GM12878 (cell line): Measurements from ENCODE around the gene RER1. TPM values are rescaled to one million over a fixed set of nuclear protein-coding genes. Genes with fewer than 3 reads are reported as not detected.

ENCODE experiments used
- ATAC-seq: fragments of 200-7000 bp; cut with Tn5 transposase; 3 replicates; pipeline ENCODE4 v1.9.1; 2020; ENCODE audit warnings: mild to moderate bottlenecking, moderate library complexity
- BruUV-seq: library from RNA; stranded (reverse); fragments of 400-500 nt; replicated peaks from 2 replicates; lab custom pipeline; 2021; lab: Mats Ljungman, UMichigan
- CTCF ChIA-PET: fragments of 300-600 bp; sonication (Branson Sonifier 250); formaldehyde crosslinking; extraction: SDS; loops from one replicate; lab custom pipeline; 2021; ENCODE audit warnings: inconsistent platforms; lab: Yijun Ruan, JAX
- POLR2A ChIA-PET: fragments of 350-600 bp; formaldehyde crosslinking; extraction: SDS; loops from one replicate; lab custom pipeline; 2021; ENCODE audit warnings: inconsistent platforms; lab: Charles Lee
- RAD21 ChIA-PET: fragments of 300-600 bp; sonication (Branson Sonifier 250); formaldehyde crosslinking; loops from one replicate; lab custom pipeline; 2023; ENCODE audit warnings: antibody characterized with exemption; ENCODE audit not compliant: unreplicated experiment; lab: Charles Lee
- SMC1A ChIA-PET: fragments of 300-600 bp; sonication (Branson Sonifier 250); formaldehyde crosslinking; loops from one replicate; lab custom pipeline; 2023; ENCODE audit not compliant: unreplicated experiment, uncharacterized antibody; lab: Charles Lee
- DNase-seq: peaks from one replicate; pipeline ENCODE4 v3.0.0-alpha.2; 2011; ENCODE audit warnings: low read depth, low spot score
- FAIRE-seq: peaks from 3 replicates; lab custom pipeline; 2011; peaks lifted over from hg19 to GRCh38; lab: Jason Lieb, UNC
- H2AFZ ChIP-seq: 2 replicates; pipeline ENCODE4 v1.6.0; 2011; ENCODE audit warnings: low read depth, low read length, control low read depth; ENCODE audit not compliant: control insufficient read depth
- H3K27ac ChIP-seq: 2 replicates; pipeline ENCODE4 v1.5.1; 2011; ENCODE audit warnings: control low read depth; ENCODE audit not compliant: control insufficient read depth, insufficient read depth
- H3K27me3 ChIP-seq, 2 experiments: replicated peaks in 1 of 2; 2 replicates each; pipeline versions ENCODE4 v1.6.0 to v1.6.1; 2011; ENCODE audit warnings: low read length in 1 of 2; ENCODE audit not compliant: control insufficient read depth in 2 of 2, insufficient read depth in 2 of 2
- H3K36me3 ChIP-seq, 2 experiments: 2 replicates each; pipeline ENCODE4 v1.5.1; 2011; ENCODE audit warnings: low read length in 1 of 2; ENCODE audit not compliant: control insufficient read depth in 2 of 2, insufficient read depth in 2 of 2
- H3K4me1 ChIP-seq: 2 replicates; pipeline ENCODE4 v1.6.1; 2011; ENCODE audit warnings: mild to moderate bottlenecking, low read length, moderate library complexity, mixed read lengths; ENCODE audit not compliant: control insufficient read depth, insufficient read depth
- H3K4me2 ChIP-seq: 2 replicates; pipeline ENCODE4 v1.6.0; 2011; ENCODE audit warnings: control low read depth; ENCODE audit not compliant: control insufficient read depth, insufficient read depth
- H3K4me3 ChIP-seq: fragments of 200-600 bp; sonication (generic); 2 replicates; pipeline ENCODE4 v1.5.1; 2016
- H3K79me2 ChIP-seq: 2 replicates; pipeline ENCODE4 v1.6.0; 2011; ENCODE audit warnings: low read length; ENCODE audit not compliant: control insufficient read depth, insufficient read depth
- H3K9ac ChIP-seq: 2 replicates; pipeline ENCODE4 v1.8.0; 2011; ENCODE audit warnings: low read length, control low read depth, mixed read lengths; ENCODE audit not compliant: control insufficient read depth, insufficient read depth
- H3K9me3 ChIP-seq: replicated peaks from 3 replicates; pipeline ENCODE4 v1.5.1; 2011; ENCODE audit warnings: mild to moderate bottlenecking, low read length; ENCODE audit not compliant: control insufficient read depth, insufficient read depth
- H4K20me1 ChIP-seq: 2 replicates; pipeline ENCODE4 v1.6.0; 2011; ENCODE audit not compliant: control insufficient read depth, insufficient read depth
- E2F8 ChIP-seq: fragments of 450-650 bp; IDR thresholded peaks from 2 replicates; pipeline ENCODE4 v1.6.1; 2018; ENCODE audit warnings: mild to moderate bottlenecking, low read depth, moderate library complexity; ENCODE audit not compliant: partially characterized antibody
- FOXM1 ChIP-seq: IDR thresholded peaks from 2 replicates; pipeline ENCODE4 v1.6.1; 2012; ENCODE audit warnings: low read depth, mild to moderate bottlenecking, inconsistent platforms, low read length, moderate library complexity
- HCFC1 ChIP-seq: fragments of 150-350 bp; IDR thresholded peaks from 2 replicates; pipeline ENCODE4 v1.6.1; 2014; ENCODE audit warnings: low read length
- NR2C2 ChIP-seq: IDR thresholded peaks from 2 replicates; pipeline ENCODE4 v1.6.1; 2011; ENCODE audit warnings: borderline replicate concordance, low read depth; ENCODE audit not compliant: control insufficient read depth, insufficient read length
- RBBP5 ChIP-seq: fragments of 200-600 bp; sonication (generic); conservative IDR thresholded peaks from 2 replicates; pipeline ENCODE4 v1.6.1; 2016
- ZNF207 ChIP-seq: fragments of 450-650 bp; IDR thresholded peaks from 2 replicates; pipeline ENCODE4 v1.6.1; 2014; ENCODE audit warnings: antibody characterized with exemption, mild to moderate bottlenecking, borderline replicate concordance
- ZNF274 ChIP-seq: IDR thresholded peaks from one replicate; pipeline ENCODE4 v1.8.0; 2011; ENCODE audit not compliant: insufficient read length, insufficient read depth
- ZNF384 ChIP-seq: IDR thresholded peaks from 2 replicates; pipeline ENCODE4 v1.6.1; 2012; ENCODE audit warnings: low read depth, mild to moderate bottlenecking, low read length, improper control_type of control experiment, borderline replicate concordance
- ZSCAN29 ChIP-seq: fragments of 450-650 bp; IDR thresholded peaks from 2 replicates; pipeline ENCODE4 v1.6.1; 2017; ENCODE audit warnings: mild to moderate bottlenecking, moderate library complexity
- WGBS: methylation state at CpG from one replicate; pipeline ENCODE4 v1.1.6; 2016; ENCODE audit warnings: low lambda C conversion rate; ENCODE audit not compliant: insufficient replicate concordance, insufficient coverage; ENCODE audit errors: missing lambda C conversion rate; 5-methylcytosine and 5-hydroxymethylcytosine counted together
- in situ Hi-C: fragments of 300-500 bp; cut with MboI; formaldehyde crosslinking; loops from 9 replicates; pipeline ENCODE4 v1.14.3; 2018; ENCODE audit warnings: mixed read lengths
- intact Hi-C: fragments of 100-400 bp; cut with micrococcal nuclease; formaldehyde crosslinking; loops from one replicate; pipeline ENCODE4 v1.14.2; 2022; ENCODE audit not compliant: unreplicated experiment
- polyA plus RNA-seq, 11 experiments: library from polyadenylated mRNA; depleted of rRNA in 4 of 11; unstranded in 6 of 11; stranded (reverse) in 5 of 11; fragments of >200 nt; fragmentation: Nextera tagmentation in 4 of 11; fragmentation: Illumina TruSeq in 1 of 11; extraction: Ambion mirVana in 4 of 11; extraction: Trizol in 1 of 11; gene quantifications; 1 replicate in 1 of 11; 2 replicates in 10 of 11; pipeline versions ENCODE4 v1.2.1 to v1.2.3, GENCODE V29; 2011 to 2016; ENCODE audit warnings: inconsistent platforms in 2 of 11, missing spikeins in 2 of 11, low read depth in 1 of 11
- total RNA-seq, 4 experiments: library from RNA; depleted of rRNA in 3 of 4; stranded (reverse); fragments of >200 nt in 3 of 4; fragmentation: Illumina TruSeq in 1 of 4; extraction: Trizol in 1 of 4; gene quantifications; 2 replicates each; pipeline versions ENCODE4 v1.2.1 to v1.2.3, GENCODE V29; 2013 to 2021

Gene RER1
- total and polyA plus RNA-seq, 10 of the 15 experiments (the other 5 are each of a cell fraction or from before 2014, with no cell fraction given) = 29.2 to 274 (median 136) TPM

GRCh38 chr1:2376931-2377672 lies 14.5 kb upstream of the RER1 start (continued):
- TF ChIP-seq RBBP5 (no peak), NR2C2 (no peak), ZNF274 (no peak), FOXM1 (no peak), ZNF207 (no peak), ZNF384 (no peak), HCFC1 (no peak)

GRCh38 chr1:2377751-2378440 lies 13.7 kb upstream of the RER1 start:
- Histone ChIP-seq H2AFZ (no peak overlapping the region), H3K79me2 (no peaks in the 10 kb centered on the region), H3K27me3 (no peaks in the 10 kb centered on the region), H3K27ac (no peak overlapping the region), H4K20me1 (no peaks in the 10 kb centered on the region), H3K9me3 (no peaks in the 10 kb centered on the region), H3K4me1 (peaks cover 10% of the 10 kb centered on the region), H3K36me3 (no peaks in the 10 kb centered on the region), H3K9ac (no peak overlapping the region), H3K4me2 (no peak overlapping the region), H3K4me3 (no peak overlapping the region)
- TF ChIP-seq ZSCAN29 (no peak), E2F8 (no peak)
- intact Hi-C loops (no loop called here), in situ Hi-C loops (no loop called here)
- RAD21 ChIA-PET = no interaction called here
- DNase-seq = no peak
- no TSS peak for BruUV-seq
- no peak for FAIRE-seq
- POLR2A ChIA-PET = no interaction called here
- ATAC-seq = no peak
- SMC1A ChIA-PET = interaction anchor here (1.2 kb wide), 1 partner anchor 183 kb away, joined by 4 read pairs; the partner anchor contains the start of gene FAAP20
- WGBS = 51% methylated on average over 16 of the region's 16 CpGs
- CTCF ChIA-PET = interaction anchor here (1.2 kb wide), 1 partner anchor 183 kb away, joined by 3 read pairs; the partner anchor contains the start of gene FAAP20
